ENCODE results near the gene CCDC61. TPM values are rescaled to one million over a fixed set of nuclear protein-coding genes. Genes with fewer than 3 reads are reported as not detected.

Gene CCDC61
- total RNA-seq: 3.2 TPM
- 19.6 TPM for polyA plus RNA-seq

DNA sequence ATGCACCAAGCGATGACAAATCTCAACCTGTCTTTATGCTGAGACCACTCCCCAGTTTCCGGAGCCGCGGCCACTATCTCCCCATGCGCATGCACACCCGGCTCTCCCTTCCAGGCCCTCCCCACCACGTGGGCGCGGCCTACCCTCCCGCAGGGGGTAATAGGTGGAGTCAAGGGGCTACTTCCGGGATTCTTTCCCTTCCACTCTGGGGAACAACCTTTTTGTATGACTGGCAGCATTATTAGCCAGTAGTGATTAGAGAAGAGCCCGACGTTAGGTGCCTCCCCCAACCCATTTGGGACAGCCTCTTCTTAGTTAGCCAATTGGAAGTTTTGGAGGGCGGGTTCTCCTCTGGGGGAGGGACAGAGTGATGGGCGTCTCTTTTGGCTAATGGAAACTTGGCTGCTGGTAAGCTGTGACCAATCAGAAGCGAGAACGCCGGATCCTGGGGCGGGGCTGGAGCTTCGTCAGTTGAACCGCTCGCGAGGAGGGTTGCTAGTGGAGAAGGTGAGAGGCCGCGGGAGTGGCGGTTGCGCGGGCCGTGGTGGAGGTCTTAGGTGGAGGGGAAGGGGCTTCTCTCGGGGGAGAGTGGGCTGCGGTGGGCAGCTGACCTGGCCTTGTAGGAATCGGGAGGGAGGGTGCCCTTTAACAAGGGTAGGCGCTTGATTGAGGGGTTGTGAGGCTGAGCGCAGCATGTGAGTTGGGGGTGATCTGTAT lies at the start of gene CCDC61:
Gene CCDC61, plus strand, starts transcription at position 470 of the 717 bp plus-strand sequence. CDS start 7,552 bp downstream, outside the sequence.
- H3K36me3 ChIP-seq (ENCODE audit: insufficient read depth): no peaks in the 10 kb centered on the region
- peak; percentile 100 for DNase-seq (ENCODE audit: extremely low spot score)
- H3K27ac ChIP-seq (ENCODE audit: low read depth): no peak within 1 kb of the TSS
- peaks cover 3% of the 10 kb centered on the region for H3K4me1 ChIP-seq (ENCODE audit: insufficient read depth)
- peak within 1 kb of the TSS; percentile 67 for H3K4me3 ChIP-seq (ENCODE audit: low read depth, low read length)
- WGBS: under 1% methylated on average over 34 of the region's 34 CpGs

GRCh38 chr19:45947926-45948325 lies 47.3 kb upstream of the CCDC61 start:
- Histone ChIP-seq H3K27ac (ENCODE audit: low read depth) (no peak overlapping the region), H3K4me3 (ENCODE audit: low read depth, low read length) (no peak overlapping the region), H3K36me3 (ENCODE audit: insufficient read depth) (no peaks in the 10 kb centered on the region), H3K4me1 (ENCODE audit: insufficient read depth) (no peaks in the 10 kb centered on the region)
- DNase-seq (ENCODE audit: extremely low spot score): no peak
- 94% methylated on average over 1 of the region's 1 CpG for WGBS

DNA sequence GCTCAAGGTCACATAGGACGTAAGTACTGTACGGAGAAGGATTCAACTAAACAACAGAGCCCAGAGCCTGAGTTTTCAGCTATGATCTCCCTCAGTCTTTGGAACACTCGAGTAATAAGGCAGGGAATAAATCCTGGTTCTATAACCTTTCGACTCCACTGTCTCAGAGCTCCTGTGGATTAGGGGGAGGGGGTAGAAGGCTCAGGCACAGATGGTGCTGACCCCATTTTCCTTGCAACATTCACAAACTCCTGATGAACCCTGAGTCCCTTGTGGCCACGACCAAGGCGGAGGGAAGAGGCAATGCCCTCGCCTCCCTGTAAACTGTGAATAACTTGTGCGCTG lies 43.0 kb upstream of the CCDC61 start:
- Histone ChIP-seq H3K36me3 (ENCODE audit: insufficient read depth) (no peaks in the 10 kb centered on the region), H3K4me3 (ENCODE audit: low read depth, low read length) (no peak overlapping the region), H3K27ac (ENCODE audit: low read depth) (no peak overlapping the region), H3K4me1 (ENCODE audit: insufficient read depth) (no peaks in the 10 kb centered on the region)
- DNase-seq (ENCODE audit: extremely low spot score): no peak
- WGBS: 39% methylated on average over 8 of the region's 8 CpGs

- H3K27ac ChIP-seq (ENCODE audit: low read depth): no peak overlapping the region
- no peaks in the 10 kb centered on the region for H3K36me3 ChIP-seq (ENCODE audit: insufficient read depth)
- DNase-seq (ENCODE audit: extremely low spot score): no peak
- WGBS: 9% methylated on average over 43 of the region's 43 CpGs
- no peak overlapping the region for H3K4me3 ChIP-seq (ENCODE audit: low read depth, low read length)
- H3K4me1 ChIP-seq (ENCODE audit: insufficient read depth): no peaks in the 10 kb centered on the region
Measured at GRCh38 chr19:45952686-45953505, 42.4 kb upstream of the CCDC61 start.

- DNase-seq (ENCODE audit: extremely low spot score): no peak
- WGBS: 92% methylated on average over 8 of the region's 8 CpGs
- Histone ChIP-seq H3K36me3 (ENCODE audit: insufficient read depth) (no peaks in the 10 kb centered on the region), H3K27ac (ENCODE audit: low read depth) (no peak overlapping the region), H3K4me1 (ENCODE audit: insufficient read depth) (no peaks in the 10 kb centered on the region), H3K4me3 (ENCODE audit: low read depth, low read length) (no peak overlapping the region)
Measured at GRCh38 chr19:45953676-45954075, 41.6 kb upstream of the CCDC61 start.

- Histone ChIP-seq H3K4me3 (ENCODE audit: low read depth, low read length) (no peak overlapping the region), H3K27ac (ENCODE audit: low read depth) (no peak overlapping the region), H3K36me3 (ENCODE audit: insufficient read depth) (no peaks in the 10 kb centered on the region), H3K4me1 (ENCODE audit: insufficient read depth) (no peaks in the 10 kb centered on the region)
- WGBS: 20% methylated on average over 9 of the region's 9 CpGs
- DNase-seq (ENCODE audit: extremely low spot score): peak; percentile 41
Measured at GRCh38 chr19:45954156-45954555, 41.1 kb upstream of the CCDC61 start.

- Histone ChIP-seq H3K4me3 (ENCODE audit: low read depth, low read length) (no peak overlapping the region), H3K27ac (ENCODE audit: low read depth) (no peak overlapping the region), H3K36me3 (ENCODE audit: insufficient read depth) (no peaks in the 10 kb centered on the region), H3K4me1 (ENCODE audit: insufficient read depth) (no peaks in the 10 kb centered on the region)
- 45% methylated on average over 13 of the region's 13 CpGs for WGBS
- DNase-seq (ENCODE audit: extremely low spot score): no peak
Measured at GRCh38 chr19:45955905-45956608, 39.2 kb upstream of the CCDC61 start.

- H3K36me3 ChIP-seq (ENCODE audit: insufficient read depth): no peaks in the 10 kb centered on the region
- WGBS: 89% methylated on average over 6 of the region's 6 CpGs
- H3K4me3 ChIP-seq (ENCODE audit: low read depth, low read length): no peak overlapping the region
- no peaks in the 10 kb centered on the region for H3K4me1 ChIP-seq (ENCODE audit: insufficient read depth)
- no peak for DNase-seq (ENCODE audit: extremely low spot score)
- no peak overlapping the region for H3K27ac ChIP-seq (ENCODE audit: low read depth)
Measured at GRCh38 chr19:45958320-45958719, 36.9 kb upstream of the CCDC61 start.

GRCh38 chr19:45958769-45959516 lies 36.3 kb upstream of the CCDC61 start:
- no peak for DNase-seq (ENCODE audit: extremely low spot score)
- Histone ChIP-seq H3K36me3 (ENCODE audit: insufficient read depth) (no peaks in the 10 kb centered on the region), H3K4me1 (ENCODE audit: insufficient read depth) (no peaks in the 10 kb centered on the region), H3K27ac (ENCODE audit: low read depth) (no peak overlapping the region), H3K4me3 (ENCODE audit: low read depth, low read length) (no peak overlapping the region)
- WGBS: 68% methylated on average over 12 of the region's 12 CpGs

DNA sequence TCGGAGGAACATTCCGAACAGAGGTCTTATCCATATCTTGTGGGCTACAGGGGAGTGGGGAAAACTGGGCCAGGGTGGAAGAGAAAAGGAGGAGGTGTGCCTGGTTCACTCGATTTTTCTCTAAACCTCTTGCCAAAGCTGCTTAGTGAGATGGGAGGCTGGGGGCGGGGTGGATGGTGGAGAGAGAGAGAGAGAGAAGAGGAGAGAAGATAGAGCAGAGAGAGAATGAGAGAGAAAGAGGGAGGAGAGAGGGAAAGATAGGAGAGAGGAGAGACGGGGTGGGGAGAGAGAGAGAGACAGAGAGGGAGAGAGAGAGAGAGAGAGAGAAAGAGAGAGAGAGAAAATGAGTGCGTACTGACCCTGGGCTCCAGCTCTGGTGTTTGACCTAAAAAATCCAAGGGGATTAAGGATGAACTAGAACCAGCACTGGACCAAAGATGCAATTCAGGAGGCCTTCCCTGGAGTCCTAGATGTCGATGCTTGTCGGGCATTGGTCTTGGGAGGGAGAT lies 35.7 kb upstream of the CCDC61 start:
- 61% methylated on average over 8 of the region's 8 CpGs for WGBS
- no peak overlapping the region for H3K27ac ChIP-seq (ENCODE audit: low read depth)
- DNase-seq (ENCODE audit: extremely low spot score): no peak
- no peaks in the 10 kb centered on the region for H3K36me3 ChIP-seq (ENCODE audit: insufficient read depth)
- H3K4me3 ChIP-seq (ENCODE audit: low read depth, low read length): no peak overlapping the region
- no peaks in the 10 kb centered on the region for H3K4me1 ChIP-seq (ENCODE audit: insufficient read depth)

GRCh38 chr19:45960595-45961235 lies 34.6 kb upstream of the CCDC61 start:
- DNase-seq (ENCODE audit: extremely low spot score): no peak
- Histone ChIP-seq H3K4me1 (ENCODE audit: insufficient read depth) (no peaks in the 10 kb centered on the region), H3K4me3 (ENCODE audit: low read depth, low read length) (no peak overlapping the region), H3K27ac (ENCODE audit: low read depth) (no peak overlapping the region), H3K36me3 (ENCODE audit: insufficient read depth) (no peaks in the 10 kb centered on the region)
- WGBS: 16% methylated on average over 19 of the region's 19 CpGs

- Histone ChIP-seq H3K27ac (ENCODE audit: low read depth) (no peak overlapping the region), H3K4me1 (ENCODE audit: insufficient read depth) (no peaks in the 10 kb centered on the region), H3K4me3 (ENCODE audit: low read depth, low read length) (no peak overlapping the region), H3K36me3 (ENCODE audit: insufficient read depth) (no peaks in the 10 kb centered on the region)
- DNase-seq (ENCODE audit: extremely low spot score): no peak
- WGBS: 83% methylated on average over 15 of the region's 15 CpGs
Measured at GRCh38 chr19:45962021-45962420, 33.2 kb upstream of the CCDC61 start.

- no peak for DNase-seq (ENCODE audit: extremely low spot score)
- H3K36me3 ChIP-seq (ENCODE audit: insufficient read depth): no peaks in the 10 kb centered on the region
- H3K27ac ChIP-seq (ENCODE audit: low read depth): no peak overlapping the region
- H3K4me3 ChIP-seq (ENCODE audit: low read depth, low read length): no peak overlapping the region
- no peaks in the 10 kb centered on the region for H3K4me1 ChIP-seq (ENCODE audit: insufficient read depth)
- WGBS: 64% methylated on average over 7 of the region's 7 CpGs
Measured at GRCh38 chr19:45967246-45967645, 28.0 kb upstream of the CCDC61 start.

Measured in urinary bladder (tissue), 4 donors.